Right lobe of liver (tissue), 4 donors: ENCODE results near the gene SLC6A8.

Experiments used
- CTCF ChIP-seq, 4 donors: fragments of 200-600 bp in 3 of 4; fragments of 450-650 bp in 1 of 4; IDR thresholded peaks; one replicate each; pipeline versions ENCODE4 v1.5.1 to v1.8.0; 2016 to 2022; ENCODE audit warnings: antibody characterized with exemption in 4 of 4, mild to moderate bottlenecking in 2 of 4
- POLR2A ChIP-seq: fragments of 450-650 bp; IDR thresholded peaks from one replicate; pipeline ENCODE4 v1.6.1; 2017; ENCODE audit warnings: antibody characterized with exemption, mild to moderate bottlenecking
- donor health status: DM: no; HTN: no; CAD: no.
- donor health status: DM: no; HTN: no; CAD: no.
- donor health status: DM: no; HTN: yes; CAD: no.

- TF ChIP-seq CTCF (IDR thresholded peaks at IDR 0.05) (no peak), POLR2A (no peak)
Measured at GRCh38 chrX:153642051-153642654, 45.6 kb upstream of the SLC6A8 start.
